GM19351 (cell line): ENCODE measurements around the gene ARFGAP1.

Source experiments
- ATAC-seq: cut with Tn5 transposase; IDR thresholded peaks from one replicate; pipeline ENCODE4 v1.9.1; 2021; ENCODE audit warnings: mild to moderate bottlenecking, moderate library complexity; ENCODE audit not compliant: unreplicated experiment

ARFGAP1 gene

DNA sequence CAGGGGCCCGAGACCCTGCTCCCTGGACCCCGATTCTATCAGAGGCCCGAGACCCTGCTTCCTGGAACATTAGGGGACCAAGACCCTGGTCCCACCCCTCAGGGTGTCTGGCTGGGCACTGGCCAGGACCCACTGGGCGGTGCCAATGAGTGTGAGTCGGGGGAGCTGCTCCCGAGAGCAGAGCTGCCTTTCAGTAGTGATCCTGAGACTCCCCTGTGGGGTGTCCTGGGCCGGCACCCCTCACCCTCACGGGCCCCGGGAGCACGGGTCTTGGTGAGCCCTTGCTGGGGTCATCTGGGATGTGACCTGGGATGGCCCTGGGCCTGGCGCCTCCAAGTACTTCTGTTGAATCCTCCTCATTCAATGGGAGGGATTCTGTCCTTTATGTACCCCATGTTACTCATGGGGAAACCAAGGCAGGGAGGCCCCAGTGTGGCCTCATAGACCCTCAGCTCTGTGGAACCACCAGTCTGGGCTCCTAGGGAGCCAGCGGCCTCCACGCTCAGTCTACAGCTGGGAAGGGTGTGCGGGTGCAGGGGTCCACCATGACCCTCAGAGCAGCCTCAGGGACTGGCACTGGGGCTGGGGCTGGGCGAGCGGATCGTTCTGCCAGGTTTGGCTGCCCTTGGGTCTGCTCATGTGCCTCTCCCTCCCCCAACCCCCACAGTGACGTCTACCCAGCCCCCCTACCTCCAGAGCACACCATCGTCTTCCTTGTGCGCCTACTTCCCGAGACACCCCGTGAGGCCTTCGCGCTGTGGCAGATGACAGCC is 46.0 kb downstream of the ARFGAP1 start:
- no peak for ATAC-seq

DNA sequence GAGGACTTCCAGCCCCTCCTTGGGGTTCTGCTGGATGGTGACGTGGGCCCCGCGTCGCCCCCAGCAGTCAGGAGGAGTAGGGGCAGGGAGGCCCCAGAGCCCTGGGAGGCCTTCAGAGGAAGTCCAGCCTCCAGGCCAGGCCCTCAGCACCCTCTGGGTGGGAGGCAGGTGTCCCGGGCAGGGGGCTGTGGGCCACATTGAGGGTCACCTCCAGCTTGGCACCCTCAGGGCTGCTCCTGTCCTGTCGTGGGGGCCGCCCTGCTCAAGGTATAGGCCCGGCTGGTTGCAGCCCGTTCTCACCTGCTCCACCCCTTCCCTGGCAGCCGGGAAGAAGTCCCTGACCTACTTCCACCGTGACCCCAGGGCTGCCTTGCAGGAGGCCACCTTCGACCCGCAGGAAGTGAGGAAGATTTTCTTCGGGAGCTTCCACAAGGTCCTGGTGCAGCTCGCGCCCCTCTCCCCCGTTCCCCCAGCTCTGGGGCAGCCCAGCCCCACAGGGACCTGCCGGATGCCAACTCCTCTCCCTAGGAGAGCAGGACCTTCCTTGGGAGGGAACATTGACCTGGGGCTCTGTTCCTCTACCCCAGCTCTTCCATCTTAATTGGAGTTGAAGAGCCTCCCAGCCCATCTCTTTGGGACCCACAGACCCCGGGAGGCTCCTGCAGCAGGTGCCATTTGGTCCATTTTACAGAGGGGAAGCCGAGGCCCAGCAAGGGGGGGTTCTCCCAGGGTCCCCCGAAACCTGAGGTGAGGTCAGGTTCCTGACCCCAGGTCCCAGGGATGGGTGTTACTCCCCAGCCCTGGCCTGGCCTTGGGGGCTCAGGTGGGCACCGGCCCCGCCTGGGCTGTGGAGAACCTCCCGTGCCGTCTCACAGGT is 46.8 kb downstream of the ARFGAP1 start:
- no peak for ATAC-seq

DNA sequence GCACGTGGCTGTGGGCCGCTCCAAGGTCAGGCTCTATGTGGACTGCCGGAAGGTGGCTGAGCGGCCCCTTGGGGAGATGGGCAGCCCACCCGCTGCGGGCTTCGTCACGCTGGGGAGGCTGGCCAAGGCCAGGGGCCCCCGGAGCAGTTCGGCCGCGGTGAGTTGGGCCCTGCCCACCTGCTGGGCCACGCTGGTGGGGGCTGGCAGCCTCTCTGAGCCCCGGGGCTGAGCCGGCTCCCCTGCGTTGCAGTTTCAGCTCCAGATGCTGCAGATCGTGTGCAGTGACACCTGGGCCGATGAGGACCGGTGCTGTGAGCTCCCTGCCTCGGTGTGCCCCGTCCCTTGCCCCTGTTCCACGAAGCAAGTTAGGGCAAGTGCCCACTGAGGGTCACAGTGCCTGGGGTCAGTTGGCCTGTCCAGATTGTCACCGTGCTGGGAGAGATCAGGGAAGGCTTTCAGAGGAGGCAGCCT is 47.5 kb downstream of the ARFGAP1 start:
- no peak for ATAC-seq

DNA sequence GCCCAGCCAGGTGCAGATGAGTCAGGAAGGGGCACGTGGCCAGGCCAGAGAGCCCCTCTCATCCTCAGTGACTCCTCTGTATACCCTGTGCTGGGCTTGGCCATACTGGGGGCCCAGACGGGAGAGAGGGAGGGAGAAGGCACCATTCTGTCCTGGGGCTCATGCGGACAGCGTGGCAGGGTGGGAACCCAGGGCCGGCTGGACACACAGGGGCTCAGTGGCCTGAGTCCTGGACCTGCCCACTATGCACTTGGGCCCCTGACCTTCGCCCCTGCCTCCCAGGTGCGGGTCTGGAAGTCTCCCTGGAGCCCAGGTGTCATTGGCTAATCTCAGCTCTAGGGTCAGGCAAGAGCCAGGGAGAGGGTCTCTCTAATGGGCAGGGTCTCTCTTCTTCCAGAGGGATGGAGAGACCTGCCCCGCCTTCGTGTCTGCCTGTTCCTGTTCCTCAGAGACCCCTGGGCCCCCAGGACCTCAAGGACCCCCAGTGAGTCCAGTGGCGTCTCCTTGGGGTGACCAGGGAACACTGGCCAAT is 48.1 kb downstream of the ARFGAP1 start:
- ATAC-seq: no peak

DNA sequence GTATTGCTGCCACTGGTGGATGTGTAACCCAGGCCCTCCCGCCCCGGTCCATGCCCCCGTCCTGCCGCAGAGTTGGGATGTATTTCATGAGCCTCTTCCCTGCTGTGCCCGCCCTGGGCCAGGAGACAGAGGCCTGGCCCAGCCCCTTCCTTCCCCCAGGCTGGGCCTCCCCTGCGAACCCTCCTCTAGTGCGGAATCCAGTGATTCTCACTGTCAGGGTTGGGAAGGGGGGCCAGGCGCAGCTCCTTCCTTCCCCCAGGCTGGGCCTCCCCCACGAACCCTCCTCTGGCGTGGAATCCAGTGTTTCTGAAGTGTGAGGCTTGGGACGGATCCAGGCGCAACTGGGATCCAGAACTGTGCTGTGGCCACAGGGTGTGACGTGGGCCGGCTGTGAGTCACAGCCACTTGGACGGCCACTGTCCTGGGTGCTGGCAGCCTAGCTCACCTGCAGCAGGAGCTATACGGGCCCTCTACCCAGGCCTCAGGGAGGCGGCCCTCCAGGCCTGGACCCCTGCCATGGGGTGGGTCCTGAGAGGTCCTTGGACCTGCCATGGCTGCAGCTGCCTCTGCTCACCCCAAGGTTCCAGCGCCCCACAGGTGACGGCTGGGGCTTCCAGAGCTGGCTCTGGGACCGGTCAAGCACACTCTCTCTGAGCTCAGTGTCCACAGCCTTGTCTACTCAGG is 48.7 kb downstream of the ARFGAP1 start:
- no peak for ATAC-seq

DNA sequence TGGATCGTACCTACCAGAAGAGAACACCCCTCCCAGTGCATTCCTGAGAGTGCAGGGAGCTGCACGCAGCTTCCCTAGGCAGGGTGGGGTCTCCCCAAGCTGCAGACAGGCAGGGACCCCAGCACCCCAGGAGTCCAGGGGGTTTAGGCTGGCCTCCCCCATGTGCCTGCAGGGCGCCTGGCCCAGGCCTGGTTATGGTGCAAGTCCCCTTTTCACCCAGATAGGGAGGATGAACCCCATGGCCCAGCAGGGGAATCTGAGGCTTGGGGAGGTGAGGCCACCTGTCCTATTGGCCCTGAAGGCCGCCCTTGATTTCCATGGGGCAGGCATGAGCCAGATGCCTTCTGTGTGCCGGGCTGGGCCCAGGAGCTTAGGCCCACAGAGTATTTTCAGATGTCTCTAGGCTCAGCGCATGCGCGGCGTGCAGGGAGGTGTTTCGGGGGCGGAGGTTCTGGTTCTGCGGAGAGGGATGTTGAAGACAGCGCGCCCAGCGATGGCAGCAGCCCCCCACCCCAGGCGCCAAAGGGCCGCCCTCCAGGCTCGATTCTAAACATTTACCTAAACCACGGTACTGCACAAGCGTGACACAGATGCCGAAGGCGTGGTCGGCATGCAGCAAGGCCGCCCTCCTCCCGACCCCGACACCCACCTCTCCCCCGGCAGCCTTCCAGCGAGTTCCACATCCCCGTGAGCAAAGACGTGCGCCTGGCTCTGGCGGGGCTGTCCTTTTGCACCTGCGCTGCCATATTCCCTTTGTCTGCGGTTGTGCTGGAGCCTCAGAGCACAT is 49.7 kb downstream of the ARFGAP1 start:
- no peak for ATAC-seq

DNA sequence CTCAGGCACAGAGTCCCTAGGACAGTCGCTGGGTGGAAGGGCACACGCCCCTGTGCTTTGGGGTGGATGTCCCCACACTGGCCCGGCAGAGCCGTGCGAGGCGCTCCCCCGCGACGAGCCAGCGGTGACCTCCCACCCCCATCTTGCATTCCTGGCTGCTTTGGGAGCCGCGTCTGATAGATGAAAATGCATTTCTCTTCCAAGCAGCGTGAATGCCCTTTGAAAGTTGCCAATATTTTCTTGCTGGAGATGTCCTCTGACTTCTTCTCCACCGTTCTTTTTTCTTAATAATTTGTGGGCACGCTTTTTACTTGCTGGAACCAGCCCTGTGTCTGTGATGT is 50.3 kb downstream of the ARFGAP1 start:
- ATAC-seq: no peak

DNA sequence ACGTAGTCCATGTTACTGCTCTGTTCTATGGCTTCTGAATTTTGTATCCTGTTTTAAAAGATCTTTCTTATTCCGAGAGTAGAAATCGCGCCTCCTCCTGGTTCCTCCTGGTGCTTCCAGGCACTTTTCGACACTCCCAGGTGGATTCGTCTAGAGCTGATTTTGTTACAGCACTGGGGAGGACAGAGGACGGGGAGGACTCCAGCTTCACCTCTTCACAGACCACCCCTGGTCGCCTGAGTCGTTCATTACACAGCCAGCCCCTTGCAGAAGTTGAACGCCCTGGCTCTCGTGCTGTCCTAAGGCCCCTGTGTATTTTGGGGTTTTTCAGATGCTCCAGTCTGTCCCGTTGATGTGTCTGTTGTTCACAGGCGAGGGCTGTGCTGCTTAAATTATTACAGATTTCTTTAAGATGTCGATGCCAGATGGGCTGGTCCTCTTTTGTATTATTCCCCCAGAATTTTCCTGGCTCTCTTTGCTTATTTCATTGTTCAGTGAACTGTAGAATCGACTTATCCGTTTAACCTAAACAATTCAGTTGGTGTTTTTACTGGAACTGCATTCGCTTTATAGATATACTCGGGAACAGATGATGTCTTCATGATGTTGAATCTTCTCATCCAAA is 50.9 kb downstream of the ARFGAP1 start:
- no peak for ATAC-seq

DNA sequence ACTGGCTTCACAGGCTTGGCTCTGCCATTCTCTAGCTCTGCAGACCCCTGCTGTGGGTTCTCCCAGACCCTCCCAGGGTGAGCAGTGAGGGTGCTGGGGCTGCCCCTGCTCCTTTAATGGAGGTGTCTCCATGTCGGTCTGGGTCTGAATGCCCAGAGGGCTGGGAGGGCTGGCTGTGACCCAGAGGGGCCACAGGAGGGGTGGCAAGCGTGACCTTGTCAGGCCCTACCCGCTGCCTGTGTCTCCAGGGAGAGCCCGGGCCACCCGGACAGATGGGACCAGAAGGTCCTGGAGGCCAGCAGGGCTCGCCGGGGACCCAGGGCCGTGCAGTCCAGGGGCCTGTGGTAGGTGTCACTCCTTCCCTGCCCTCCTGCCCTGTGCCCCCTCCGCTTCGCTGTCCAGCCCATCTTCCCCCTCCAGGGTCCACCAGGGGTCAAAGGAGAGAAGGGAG is 52.4 kb downstream of the ARFGAP1 start:
- ATAC-seq: no peak

DNA sequence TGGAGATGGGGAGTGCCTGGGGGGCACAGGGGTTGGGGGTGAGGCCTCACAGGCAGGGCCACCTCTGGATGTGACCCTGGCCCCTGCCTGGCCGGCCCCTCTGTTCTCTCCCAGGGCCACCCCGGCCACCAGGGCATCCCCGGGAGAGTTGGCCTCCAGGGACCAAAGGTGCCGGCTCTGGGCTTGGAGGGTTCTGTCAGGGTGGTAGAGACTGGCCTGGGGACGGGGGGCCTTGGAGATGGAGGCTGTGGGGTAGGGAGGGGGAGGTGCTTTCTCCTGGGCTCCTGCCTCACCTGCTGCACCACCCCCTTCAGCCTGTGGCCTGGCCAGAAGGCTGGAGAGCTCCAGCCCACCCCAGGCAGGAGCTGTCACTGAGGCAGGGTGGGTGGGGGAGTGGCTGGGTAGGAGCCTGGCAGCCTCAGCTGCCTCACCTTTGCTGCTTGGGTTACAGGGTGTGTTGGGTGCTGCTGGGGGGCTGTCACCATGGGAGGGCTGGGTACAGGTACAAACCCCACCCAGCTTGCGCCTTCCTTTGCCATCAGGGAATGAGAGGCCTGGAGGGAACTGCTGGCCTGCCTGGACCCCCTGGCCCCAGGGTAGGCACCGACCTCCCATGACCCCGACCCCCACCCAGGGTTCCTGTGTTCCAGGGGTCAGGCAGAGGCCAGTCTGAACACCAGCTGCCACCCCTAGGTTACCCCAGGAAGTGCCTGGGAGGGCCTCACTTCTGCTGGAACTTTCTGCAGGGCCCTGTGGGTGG is 53.1 kb downstream of the ARFGAP1 start:
- no peak for ATAC-seq

DNA sequence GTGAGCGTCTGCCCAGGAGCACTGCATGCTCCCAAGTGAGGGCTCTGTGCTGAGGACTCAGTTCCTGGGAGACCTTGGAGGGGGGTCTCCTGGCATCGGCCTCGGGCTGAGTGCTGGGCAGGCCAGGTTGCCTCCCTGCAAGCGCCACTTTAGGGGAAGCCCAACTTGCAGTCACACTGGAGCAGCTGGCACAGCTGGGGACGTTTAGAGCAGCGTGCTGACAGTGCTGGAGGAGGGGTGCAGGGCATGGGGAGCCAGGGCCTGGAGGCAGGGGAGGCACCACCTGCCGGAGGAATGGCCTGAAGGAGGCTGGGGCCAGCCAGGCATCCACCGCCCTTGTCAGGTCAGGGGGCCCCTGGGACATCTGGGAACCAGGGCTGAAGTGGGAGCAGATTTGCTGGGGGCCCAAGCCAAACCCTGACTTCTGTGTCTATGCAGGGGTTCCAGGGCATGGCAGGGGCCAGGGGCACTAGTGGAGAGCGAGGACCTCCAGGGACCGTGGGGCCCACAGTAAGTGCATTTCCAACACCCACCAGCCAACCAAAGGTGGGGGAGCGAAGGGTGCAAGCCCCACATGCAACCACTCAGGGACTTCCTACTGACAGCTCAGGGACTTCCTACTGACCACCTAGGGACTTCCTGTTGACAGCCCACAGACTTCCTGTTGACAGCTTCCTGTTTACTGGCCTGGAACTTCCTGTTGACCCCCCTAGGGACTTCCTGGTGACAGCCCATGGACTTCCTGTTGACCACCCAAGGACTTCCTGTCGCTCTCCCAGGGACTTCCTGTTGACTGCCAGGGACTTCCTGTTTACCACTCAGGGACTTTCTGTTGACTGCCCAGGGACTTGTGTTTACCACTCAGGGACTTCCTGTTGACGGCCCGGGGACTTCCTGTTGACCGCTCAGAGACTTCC is 54.0 kb downstream of the ARFGAP1 start:
- no peak for ATAC-seq

DNA sequence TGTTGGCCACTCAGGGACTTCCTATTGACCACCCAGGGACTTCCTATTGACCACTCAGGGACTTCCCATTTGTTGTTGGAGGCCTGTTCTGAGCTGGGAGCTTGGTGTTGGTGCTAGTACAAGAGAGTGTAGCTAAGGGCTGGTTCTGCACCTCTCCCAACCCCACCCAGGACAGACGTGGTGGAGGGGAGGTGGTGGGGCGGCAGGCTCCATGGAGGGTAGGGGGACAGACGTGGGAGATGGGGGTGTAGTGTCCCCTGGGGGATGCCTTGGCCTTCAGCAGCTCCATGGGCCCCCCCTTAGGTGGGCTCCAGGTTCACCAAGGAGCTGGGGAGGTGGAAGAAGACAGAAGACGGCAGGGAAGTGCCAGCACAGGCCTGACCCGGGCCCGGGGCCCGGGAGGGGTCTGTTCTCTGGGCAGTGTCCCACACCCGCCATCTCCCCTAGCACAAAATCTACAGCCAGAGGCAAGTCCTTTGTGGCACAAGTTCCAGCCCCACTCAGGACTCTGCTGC is 54.7 kb downstream of the ARFGAP1 start:
- no peak for ATAC-seq

DNA sequence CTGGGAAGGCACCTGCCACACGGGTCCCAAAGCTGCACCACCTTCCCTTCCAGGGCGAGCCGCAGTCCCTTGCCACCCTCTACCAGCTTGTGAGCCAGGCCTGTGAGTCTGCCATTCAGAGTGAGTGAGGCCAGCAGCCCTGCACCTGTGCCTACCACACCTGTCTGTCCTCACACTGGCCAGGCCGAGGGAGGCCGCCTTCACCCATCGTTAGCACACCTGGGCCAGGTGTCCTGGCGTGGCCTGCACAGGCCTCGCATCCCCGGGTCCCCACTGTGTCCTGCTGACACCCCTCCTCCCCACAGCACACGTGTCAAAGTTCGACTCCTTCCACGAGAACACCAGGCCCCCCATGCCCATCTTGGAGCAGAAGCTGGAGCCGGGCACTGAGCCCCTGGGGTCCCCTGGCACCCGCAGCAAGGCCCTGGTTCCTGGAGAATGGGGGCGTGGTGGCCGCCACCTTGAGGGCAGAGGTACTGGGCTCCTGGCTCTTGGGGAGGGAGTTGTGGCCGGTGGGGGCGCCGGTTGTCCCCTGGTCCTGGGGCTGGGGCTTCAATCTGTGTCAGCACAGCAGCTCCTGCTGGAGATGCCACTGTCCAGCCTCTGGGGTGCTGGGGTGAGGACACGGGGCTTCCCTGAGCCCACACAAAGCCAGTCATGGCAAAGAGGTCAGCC is 55.5 kb downstream of the ARFGAP1 start:
- ATAC-seq: no peak

DNA sequence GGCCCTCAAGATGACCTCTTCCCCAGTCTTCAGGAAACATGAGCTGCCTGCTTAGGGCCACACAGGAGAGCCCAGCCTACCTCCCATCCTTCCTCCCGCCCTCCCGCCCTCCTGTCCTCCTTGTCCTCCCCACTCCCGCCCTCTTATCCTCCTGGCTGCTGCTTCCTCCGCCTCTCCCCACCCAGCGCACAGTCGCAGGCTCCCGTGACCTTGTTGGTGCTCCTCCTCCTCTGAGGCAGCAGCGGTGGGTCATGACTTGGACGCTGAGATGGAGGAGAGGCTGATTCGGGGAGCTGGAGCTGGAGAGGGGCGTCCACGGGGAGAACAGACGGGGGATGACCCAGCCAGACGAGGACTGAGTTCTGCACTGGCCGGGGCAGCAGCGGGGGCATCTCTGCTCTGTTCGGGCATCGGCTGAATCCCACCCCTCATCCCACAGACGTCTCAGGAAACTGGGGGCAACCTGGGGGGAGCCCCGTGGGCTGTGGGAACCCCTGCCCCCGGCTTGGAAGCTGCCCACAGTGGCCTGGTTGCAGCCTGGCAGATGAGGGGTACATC is 56.2 kb downstream of the ARFGAP1 start:
- no peak for ATAC-seq

DNA sequence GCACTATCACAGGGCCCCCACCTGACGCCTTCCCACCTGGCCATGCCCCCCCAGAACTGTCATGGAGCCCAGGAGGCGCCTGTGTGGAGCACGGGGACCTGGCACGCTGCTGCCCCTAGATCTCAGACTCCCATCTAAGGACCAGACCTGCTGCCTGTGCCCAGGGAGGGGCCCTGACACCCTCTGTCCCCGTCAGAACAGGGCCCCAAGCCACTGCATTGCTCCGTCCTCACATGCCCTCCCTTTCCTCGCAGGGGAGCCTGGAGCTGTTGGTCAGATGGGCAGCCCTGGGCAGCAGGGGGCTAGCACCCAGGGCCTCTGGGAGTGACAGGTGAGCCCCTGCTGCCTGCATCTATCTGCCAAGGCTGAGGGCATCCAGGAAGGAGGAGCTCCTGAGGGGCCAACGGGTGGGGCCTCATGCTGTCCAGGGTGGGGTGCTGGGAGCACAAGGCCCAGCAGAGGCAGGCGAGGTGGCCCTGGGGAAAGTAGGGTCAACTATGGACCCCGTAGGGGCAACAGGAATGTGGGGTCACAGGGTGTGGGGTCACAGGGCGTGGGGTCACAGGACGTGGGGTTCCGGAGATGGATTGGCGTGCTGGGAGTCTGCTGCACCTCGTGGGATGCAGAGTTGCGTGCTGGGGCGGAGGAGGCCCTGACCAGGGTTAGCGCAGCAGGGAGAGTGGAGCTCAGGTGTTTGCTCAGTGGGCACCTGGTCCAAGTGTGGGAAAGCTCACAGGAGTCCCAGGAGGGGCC is 56.9 kb downstream of the ARFGAP1 start:
- no peak for ATAC-seq

DNA sequence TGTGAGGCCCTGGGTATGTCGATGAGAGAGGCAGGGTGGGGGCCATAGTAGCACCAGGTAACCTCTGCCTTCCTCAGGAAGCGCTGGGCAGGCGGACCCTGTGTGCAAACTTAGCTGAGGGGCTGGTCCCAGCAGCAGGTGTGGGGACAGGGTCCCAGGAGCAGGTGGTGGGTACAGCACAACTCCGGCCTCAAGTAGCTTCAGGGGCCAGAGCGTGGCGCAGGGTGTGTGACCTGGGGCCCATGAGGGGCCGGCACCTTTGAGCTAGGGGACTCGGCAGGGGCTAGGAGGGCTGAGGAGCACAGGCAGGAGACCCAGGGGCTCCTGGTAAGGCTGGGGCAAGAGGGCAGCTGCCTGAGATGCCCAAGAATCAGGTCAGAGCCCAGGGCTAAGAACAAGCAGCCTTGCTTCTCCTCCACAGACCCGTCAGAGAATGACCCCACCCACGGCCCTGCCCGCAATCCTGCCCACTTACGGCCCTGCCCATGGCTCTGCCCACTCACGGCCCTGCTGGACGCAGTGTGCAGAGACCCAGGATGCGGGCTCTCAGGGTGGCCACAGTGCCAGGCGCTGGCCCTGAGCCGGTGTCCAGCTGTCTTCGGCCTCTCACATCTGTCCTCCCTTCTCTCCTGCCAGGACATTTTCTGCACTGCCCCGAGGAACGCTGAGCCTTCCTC is 57.6 kb downstream of the ARFGAP1 start:
- no peak for ATAC-seq
